GM19395 (cell line): ENCODE measurements around the gene TMEM271.

ENCODE experiments used
- ATAC-seq: cut with Tn5 transposase; IDR thresholded peaks from one replicate; pipeline ENCODE4 v1.9.1; 2021; ENCODE audit warnings: mild to moderate bottlenecking, moderate library complexity; ENCODE audit not compliant: unreplicated experiment

Gene TMEM271

DNA sequence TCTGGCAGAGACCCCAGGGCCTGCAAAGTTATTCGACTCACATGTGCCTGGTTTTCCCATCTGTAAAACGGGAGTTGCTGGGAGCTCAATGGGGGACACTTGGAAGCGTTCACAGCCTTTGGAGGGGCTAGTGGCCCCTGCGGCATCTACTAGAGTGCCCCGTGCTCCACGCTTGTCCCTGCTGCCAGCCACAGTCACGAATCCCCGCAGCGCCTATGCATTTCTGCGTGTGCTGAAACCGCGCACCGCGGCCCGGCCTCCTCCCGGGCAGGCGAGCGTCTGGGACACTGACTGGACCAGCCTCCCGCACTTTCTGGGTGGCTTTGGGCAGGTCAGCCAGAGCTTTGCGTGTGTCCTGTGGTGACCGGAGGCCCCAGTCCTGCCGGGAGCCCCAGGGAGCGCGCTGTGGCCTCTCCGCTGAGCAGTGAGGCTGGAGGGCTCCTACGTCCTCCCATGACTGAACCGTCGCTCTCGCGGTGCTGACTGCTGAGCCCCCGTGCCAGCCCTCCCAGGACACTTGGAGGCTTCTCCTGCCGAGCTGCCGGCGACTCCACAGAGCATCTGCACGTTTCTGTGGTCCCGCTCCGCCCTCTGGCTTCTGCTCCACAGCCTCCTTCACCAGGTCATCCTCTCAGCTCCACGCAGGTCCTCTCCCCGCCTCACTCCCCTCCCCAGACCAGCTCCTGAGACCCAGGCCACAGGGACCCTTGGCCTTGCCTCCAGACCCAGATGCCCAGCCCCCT lies 40.7 kb downstream of the TMEM271 start:
- ATAC-seq: no peak

DNA sequence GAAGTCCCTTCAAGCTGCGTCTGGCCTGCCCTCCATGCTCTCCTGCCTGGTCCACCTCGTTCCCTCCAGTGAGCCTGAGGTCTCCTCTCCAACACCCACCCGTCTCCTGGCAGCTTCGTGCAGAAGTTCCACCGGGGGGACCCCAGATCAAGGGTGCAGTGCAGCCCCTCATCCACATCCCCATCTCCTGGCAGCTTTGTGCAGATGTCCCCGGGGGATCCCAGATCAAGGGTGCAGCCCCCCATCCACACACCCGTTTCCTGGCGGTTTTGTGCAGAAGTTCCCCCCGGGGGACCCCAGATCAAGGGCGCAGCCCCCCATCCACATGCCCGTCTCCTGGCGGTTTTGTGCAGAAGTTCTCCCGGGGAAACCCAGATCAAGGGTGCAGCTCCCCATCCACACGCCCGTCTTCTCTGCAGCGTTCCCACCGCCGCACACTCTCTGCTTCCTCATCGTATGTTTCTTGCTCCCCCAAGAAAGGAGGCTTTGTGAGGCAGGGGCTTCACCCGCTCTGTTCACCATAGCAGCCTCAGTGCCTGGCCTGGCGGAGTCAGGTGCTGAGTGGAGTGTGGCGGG lies 41.4 kb downstream of the TMEM271 start:
- ATAC-seq: no peak

DNA sequence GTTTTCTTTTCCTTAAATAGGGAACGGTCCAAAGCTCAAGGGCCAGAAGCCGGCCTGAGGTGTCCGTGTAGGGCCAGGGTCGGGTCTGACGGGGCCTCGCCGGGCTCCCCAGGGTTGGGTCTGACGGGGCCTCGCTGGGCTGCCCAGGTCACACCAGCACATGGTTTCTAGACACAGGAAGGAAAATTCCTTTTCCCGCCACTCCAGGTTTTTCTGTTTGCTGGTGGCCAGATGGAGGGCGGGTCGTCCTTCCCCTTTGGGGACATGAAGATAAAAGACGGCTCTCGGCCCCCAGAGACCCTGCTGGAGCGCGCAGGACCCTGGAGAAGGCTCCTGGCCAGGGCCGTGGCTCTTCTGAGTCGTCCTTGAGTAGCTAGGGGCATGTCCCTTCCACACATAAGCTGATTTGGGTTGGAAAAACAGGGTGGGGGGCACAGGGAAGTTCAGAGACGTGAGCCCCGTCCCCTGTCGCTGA lies 42.0 kb downstream of the TMEM271 start:
- no peak for ATAC-seq

DNA sequence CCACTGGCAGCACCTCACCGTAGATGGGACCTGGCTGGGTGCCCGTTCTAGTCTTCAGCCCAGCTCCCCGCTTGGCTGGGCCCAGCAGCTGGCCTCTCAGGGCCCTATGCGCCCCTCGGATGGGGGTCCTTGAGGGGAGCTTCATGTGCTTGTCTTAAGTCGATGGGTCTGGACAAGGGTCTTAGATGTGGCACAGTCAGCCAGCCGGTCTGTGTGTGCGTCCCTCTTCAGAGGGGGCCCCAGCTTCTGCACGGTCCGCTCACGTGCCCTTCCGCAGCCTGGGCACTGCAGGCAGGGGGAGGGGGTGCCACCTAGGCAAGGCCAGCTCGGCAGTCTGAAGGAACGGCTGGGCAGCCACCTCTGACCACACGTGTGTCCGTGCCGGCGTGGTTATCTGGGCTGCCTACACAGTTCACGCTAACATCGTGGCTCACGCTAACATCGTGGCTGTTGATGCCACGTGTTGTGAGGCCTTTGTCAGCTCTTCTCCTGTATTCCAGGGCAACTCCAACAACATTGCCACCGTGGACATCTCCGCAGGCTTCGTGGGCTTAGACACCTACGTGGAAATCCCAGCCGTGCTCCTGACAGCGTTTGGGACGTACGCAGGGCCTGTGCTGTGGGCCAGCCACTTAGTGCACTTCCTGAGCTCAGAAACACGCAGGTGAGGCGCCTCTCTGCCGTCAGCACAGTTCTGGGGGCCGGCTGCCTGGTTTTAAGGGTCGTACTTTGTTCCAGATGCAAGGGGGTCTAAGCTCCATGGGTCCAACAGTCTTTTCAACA lies 42.6 kb downstream of the TMEM271 start:
- ATAC-seq: no peak

DNA sequence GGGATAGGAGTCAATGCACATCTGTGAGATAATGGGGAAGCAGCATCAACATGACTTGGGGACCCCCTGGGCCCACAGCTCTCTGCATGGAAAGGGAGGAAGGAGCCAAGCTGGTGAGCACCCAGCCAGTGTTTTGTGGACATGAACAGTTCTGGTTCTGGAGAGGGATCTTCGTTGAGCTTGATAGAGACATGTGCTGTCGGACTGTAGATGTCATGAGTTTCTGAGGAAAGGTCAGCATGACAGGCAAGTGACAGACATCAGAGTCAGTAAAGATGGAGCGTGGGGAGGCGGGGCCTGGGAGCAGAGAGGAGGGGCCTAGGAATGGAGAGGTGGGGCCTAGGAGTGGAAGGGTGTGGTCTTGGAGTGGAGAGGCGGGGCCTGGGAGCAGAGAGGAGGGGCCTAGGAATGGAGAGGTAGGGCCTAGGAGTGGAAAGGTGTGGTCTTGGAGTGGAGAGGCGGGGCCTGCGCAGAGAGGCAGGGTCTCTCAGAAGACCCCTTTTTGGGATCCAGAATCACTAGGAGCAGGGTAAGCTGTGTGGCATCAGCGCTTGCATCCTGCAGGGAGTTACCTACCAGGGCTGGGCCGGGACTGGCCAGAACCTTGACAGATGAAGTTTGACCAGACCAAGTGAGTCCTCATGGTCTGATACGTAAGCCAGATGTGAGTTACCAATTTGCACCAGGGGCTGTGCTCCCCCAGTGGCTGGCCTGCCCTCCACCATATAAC lies 43.3 kb downstream of the TMEM271 start:
- no peak for ATAC-seq

DNA sequence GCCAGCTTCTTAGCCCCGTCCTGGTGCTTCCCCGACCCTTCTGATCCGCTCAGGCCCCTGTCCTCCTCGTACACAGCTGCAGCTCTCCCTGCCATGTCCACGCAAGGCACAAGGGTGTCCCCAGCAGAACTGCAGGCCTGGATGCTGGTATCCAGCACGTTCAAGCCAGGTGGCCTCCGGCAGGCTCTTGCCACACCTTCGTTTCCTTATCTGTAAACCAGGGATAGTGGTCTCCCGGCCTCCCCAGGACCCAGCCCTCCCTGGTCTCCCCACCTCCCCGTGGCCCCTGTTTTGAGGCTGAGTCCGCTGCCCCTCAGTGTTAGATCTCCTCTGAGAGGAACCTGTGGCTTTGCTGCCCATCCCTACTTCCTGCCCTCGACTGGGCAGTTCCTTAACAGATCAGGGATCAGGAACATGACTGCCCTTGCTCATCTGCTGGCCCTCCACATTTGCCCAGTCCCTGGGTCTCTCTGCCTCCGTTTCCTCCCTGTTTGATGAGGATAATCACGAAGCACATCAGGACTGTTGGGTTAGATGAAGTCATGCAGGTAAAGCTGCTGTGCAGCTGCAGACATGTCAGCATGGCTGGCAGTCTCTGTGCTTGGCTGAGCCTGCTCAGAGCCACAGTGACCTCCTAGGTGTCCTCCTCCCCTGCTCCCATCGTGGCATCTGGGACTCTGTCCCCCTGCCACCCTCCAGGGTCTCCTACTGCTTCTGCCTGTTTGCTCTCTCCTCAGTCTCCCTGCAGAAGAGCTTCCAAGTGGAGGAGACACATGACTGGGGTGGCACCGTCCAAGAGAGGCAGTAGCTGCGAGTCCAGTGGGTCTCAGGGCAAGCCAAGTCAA lies 44.2 kb downstream of the TMEM271 start:
- ATAC-seq: no peak

DNA sequence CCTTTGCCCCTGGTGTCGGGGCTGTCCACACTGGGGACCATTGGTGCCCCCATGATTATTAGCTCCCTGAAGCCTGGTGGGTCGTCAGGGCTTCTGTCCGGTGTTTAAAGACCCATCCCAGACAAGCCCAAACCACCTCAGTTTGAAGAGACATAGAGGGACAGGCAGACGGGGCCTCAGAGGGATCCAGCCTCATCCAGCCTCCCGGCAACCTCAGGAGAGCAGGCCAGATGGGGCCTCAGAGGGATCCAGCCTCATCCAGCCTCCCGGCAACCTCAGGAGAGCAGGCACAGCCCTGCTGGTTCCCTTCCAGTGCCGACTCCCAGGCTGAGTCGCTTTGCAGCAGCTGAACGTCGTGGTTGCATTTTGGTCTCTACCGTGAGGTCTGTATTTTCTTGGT lies 45.0 kb downstream of the TMEM271 start:
- ATAC-seq: no peak

DNA sequence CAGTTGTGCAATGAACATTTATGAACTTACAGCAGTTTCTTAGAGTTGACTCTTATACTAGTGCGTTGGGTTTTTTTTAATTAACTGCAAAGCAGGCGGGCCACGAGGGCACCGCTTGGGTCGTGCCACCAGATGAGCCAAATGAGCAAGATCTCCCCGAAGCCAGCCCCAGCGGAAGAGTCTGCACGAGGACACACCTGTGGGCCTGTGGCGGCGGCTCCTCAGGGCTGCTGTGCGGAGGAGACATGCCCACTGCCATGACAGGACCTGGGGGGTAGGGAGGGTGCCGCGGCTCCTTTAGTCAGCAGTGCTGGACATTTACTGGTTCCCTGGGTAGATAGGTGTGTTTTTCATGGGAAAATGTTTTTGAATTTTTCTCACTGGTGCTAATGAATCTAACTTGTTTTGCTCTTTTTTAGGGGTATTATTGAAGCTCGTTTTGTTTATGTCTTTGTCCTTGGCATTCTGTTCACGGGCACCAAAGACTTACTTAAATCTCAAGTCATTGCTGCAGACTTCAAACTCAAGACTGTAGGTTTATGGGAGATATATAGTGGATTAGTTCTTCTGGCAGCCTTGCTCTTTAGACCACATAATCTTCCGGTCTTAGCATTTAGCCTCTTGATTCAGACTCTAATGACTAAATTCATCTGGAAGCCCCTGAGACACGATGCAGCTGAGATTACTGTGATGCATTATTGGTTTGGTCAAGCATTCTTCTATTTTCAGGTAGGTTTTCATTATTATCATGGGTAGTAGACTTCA lies 45.9 kb downstream of the TMEM271 start:
- no peak for ATAC-seq

DNA sequence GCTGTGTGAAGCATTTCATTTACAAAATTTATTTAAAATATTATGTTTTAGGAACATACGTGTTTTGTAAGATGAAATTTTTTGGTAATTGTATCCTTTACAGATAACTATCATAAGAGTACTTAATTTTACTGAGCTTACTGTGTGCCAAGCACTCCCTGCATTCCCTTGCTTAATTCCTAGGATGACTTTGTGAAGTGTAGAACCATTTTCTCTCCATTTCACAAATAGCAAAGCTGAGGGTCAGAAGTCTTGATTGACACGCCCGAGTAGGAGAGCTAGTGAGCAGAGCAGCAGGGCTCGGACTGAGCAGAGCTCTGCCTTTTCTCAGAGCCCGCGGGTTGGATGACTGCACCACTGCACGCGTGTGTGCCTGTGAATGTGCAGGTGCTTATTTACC lies 46.5 kb downstream of the TMEM271 start:
- ATAC-seq: no peak

DNA sequence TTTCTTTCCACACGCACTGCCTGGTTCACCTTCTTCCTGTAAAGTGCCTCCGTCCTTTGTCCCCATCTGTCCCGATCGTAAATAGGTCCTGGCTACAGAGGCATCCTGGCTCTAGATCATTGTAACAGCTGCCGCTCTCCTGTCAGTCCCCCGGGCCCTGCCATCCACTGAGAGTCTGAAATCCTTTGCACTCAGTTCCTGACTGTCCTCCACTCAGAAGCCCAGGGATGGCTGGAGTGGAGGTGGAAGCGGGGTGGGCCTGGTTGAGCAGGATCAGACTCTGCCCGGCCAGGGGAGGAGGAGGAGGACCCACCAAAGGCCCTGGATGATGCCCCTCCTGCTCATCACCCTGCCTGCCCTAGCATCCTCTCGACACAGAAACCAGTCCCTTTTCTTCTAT lies 47.3 kb downstream of the TMEM271 start:
- ATAC-seq: no peak

DNA sequence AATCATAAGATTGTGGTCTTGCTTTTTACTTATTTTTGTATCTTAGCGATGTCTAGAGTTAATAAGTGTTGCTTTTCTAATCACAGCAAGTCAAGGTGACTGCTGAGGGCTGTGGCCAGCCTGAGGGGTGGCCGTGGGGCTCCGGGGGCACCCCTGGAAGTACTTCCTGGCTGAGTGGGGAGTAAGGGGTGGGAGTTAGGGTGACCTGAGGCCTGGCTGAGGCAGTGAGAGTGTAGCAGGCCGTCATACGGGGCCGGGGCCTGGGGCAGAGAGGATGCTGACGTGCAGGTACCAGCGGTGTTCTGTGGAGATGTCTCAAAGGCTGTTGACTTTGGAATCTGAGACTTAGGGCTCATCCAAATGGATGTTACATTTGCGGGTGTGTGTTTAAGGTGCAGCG lies 47.8 kb downstream of the TMEM271 start:
- ATAC-seq: no peak

DNA sequence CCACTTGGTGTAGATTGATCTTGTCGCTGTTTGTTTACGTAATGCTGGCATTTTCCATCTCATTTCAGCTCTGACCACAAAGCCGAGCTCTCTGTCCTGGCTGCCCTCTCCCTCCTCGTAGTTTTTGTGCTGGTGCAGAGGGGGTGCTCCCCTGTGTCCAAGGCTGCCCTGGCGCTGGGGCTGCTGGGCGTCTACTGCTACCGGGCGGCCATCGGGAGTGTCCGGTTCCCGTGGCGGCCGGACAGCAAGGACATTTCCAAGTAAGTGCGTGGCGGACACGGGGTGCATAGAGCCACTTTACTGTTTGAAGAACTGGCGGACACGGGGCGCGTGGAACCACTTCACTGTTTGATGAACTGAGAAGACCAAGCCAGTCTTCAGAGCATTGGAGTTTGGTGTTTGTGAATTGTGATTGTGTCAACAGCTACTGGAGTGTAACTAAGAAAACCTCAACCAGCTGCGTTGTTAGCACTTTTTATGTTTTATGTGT lies 49.1 kb downstream of the TMEM271 start:
- no peak for ATAC-seq

DNA sequence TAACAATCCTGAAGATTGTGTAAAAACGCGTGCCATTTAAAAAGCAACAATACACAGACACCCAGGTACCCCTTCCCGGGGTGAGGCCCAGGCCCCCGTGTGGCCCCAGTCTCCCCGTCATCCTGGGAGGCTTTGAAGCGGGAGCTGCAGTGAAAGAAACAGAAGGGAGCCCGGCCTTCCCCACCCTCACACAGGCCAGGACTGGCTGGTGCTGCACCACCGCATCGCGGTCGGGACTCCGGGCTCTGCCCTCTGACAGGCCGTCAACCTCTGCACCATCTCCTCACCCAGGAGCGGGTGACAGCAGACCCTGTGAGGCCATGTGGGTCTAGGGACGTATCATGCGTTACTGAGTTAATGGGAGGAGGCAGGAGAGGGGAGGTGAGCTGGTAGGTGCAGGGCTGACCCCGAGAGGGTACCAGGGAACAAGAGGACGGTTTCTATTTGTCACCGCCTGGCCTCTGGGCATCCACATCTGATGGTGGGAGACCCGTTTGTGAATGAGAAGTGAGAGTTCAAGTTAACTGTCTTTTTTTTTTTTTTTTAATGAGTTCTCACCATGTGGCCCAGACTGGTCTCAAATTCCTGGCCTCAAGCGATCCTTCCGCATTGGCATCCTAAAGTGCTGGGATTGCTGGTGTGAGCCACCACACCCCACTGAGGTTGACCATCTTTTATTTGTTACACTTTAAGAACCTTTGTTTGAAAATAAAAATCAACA lies 49.7 kb downstream of the TMEM271 start:
- no peak for ATAC-seq

DNA sequence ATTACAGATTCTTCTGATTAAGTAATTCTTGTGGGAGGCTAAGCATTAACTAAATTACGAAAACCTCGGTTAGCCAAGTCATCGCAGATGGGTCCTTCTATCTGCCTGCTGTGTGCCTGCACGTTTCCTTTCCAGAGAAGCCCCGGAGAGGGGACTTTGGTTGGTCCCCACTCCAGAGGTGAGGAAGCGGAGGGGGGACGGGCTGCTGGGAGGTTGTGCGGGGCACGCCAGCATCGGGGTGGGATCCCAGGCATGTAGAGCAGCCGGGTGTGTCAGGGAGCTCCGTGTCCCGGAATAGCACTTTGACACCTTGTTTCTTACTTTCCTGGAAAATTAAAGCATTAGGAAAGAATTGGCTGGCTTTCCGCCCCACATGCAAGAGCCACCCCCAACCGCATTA lies 50.4 kb downstream of the TMEM271 start:
- ATAC-seq: no peak

DNA sequence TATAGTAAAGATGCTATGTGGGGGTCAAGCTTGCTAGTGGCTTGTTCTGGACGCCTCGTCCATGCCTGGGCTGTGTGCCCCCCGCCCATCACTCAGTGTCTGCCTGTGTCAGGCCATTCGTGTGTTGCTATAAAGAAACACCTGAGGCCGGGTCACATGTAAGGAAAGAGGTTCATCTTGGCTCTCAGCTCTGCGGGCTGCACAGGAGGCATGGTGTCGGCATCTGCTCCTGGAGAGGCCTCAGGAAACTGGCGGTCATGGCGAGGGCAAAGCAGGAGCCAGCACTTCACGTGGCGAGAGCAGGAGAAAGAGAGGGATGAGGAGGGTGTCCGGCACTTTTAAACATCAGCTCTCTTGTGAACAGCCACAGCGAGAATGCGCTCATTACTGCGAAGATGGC lies 51.9 kb downstream of the TMEM271 start:
- no peak for ATAC-seq
